HG03575 (cell line): ENCODE data around the gene CEP295NL.

ENCODE experiments used
- ATAC-seq: cut with Tn5 transposase; IDR thresholded peaks from one replicate; pipeline ENCODE4 v1.9.1; 2021; ENCODE audit not compliant: unreplicated experiment, insufficient number of reproducible peaks, low FRiP score; ENCODE audit errors: extremely low read depth

The CEP295NL gene

DNA sequence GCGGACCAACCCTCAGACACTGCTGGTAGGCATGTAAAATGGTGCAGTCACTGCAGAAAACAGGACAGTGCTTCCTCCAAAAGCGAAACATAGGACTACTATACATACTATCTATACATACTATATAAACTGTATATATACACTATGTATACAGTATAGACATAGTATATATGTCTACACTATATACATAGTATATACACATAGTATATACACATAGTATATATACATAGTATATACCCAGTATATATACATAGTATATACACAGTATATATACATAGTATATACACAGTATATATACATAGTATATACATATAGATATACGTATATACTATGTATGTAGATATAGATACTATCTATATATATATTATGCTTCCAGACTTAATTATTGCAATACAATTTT lies 55.9 kb downstream of the CEP295NL start:
- ATAC-seq: no peak

DNA sequence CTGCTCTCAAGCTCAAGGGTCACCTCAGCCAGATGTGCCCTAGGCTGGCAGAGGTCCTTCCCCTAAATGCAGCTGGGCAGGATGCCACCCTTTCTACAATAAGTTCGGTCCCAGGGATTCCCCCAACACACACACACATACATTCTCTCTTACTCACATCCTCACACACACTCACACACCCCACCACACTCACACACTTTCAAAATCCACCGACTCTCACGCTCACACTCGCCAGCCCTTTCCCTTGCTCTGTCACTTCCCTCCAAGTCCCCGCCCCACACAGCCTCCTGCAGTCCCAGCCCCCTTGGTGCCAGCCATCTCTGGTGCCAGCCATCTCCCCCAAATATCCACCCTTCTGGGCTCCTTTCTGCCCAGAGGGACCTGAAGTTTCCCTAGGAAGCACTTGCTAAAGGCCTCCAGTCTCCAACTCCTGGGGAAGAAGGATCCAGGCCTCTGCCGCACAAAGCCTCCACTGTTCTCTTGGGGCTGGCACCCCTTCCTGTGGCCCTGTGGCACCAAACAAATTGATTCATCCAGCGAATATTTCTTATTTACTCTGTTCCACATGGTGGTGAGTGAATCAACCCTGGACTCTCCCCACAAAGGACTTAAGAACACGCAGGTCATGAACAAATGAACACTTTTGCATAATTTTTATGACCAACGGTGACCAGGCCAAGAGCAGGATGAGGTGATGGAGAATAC lies 58.5 kb downstream of the CEP295NL start:
- ATAC-seq: no peak

DNA sequence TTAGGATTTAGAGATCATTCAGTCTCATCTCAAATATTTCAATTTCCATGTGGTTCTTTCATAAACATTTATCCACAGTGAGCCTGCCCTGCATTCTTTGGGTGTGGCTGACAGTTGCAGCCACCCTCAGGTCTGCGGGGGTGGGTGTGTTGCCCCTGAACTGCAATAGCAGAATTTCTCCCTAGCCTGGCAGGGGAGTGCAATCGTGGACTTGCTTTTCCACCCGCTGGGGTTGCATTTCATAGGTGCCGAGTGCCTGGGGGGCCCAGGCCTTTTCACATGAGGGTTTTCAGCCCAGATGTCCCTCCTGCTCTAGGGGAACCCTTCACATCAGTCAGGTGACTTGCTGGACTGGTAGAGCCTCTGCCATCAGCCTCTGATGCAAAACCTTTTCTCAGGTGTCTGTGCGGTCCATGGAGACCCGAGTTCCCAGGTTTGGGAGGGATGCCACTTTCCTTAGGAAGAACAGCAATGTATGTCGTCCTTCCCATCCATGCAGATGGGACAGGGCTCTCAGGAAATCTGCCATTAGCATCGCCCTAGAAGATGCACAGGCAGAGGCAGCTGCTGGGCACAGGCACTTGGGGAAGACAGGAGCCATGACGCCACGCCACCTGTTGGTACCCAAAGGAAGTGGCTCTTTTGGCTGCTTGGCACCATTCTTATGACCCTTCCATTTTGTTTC lies 60.0 kb downstream of the CEP295NL start:
- no peak for ATAC-seq

DNA sequence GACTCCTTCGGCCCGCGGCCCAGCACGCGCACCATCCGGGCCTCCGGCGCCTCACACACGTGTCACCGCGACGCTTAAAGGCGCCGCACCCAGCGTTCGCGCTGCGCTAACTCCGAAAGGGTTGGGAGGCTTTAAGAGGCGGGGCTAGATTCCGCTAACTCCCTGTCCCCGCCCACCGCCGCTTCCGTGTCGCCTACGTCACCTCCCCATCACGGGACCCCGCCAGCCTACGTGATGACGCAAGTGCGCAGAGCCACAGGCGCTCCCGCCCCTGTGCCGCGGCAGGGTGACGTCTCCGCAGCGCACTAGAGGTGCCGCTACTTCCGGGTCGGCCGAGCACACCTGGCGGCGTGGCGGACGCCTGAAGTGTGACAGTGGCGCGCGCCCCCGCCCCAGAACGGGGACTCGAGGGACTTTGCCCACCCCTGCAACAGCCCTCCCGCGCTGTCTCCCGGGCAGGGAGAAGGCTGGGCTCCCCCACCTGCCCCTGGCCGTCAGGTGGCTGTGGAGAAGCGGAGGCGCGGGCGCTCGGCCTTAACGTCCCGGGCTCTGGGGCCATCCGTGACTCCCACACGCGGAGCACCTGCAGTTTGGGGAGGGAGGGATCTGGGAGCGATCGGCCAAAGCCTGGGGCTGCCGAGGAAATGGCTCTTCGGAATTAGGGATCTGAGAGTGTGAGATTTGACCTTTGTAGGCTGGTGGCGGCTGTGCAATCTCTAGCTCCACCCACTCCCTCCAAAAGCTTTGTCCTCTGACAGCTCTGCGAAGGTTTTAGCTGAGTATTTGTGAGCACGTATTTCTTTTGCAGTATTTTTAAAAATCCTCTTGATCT lies 62.0 kb downstream of the CEP295NL start, which contains the start of gene USP36:
USP36 (minus strand) TSS at position 35 of the 832 bp plus-strand sequence. CDS start 4,451 bp downstream, outside the sequence.
- peak; percentile 49 for ATAC-seq
